Neural cell (in vitro differentiated cells): ENCODE data around the gene LMO7.

Experiments
- POLR2AphosphoS5 ChIP-seq: IDR thresholded peaks from 2 replicates; pipeline ENCODE4 v1.6.1; 2012
- TF ChIP-seq, protein P1 (sequence below): fragments of 450-650 bp; IDR thresholded peaks from 2 replicates; pipeline ENCODE4 v1.5.1; 2014; ENCODE audit warnings: antibody characterized with exemption, mild to moderate bottlenecking, moderate library complexity; ENCODE audit not compliant: poor library complexity, severe bottlenecking
- TF ChIP-seq, protein P2 (sequence below): IDR thresholded peaks from 2 replicates; pipeline ENCODE4 v1.6.1; 2012; ENCODE audit warnings: borderline replicate concordance

DNA sequence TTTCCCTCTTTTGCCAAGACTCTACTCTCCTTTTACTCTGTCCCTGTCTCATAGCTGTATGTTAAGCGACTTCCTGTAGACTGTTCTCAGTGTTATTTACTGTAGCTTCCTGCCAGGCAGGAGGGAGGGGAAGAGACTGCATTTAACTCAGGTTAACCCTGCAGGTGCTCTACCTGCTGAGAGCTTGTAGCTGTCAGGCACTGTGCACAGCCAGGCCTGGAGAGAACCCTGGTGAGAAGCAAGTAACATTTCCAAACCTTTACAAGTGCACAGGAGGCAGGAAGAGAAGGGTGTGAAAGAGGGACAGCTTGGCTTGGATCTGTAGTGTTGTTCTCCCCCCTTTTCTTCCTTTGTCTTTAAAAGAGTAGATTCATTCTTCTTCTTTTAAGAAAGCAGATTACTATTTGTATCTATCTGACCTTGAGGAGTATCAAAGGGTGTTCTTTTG, 167.1 kb downstream of the LMO7 start:
- TF ChIP-seq, protein P1, sequence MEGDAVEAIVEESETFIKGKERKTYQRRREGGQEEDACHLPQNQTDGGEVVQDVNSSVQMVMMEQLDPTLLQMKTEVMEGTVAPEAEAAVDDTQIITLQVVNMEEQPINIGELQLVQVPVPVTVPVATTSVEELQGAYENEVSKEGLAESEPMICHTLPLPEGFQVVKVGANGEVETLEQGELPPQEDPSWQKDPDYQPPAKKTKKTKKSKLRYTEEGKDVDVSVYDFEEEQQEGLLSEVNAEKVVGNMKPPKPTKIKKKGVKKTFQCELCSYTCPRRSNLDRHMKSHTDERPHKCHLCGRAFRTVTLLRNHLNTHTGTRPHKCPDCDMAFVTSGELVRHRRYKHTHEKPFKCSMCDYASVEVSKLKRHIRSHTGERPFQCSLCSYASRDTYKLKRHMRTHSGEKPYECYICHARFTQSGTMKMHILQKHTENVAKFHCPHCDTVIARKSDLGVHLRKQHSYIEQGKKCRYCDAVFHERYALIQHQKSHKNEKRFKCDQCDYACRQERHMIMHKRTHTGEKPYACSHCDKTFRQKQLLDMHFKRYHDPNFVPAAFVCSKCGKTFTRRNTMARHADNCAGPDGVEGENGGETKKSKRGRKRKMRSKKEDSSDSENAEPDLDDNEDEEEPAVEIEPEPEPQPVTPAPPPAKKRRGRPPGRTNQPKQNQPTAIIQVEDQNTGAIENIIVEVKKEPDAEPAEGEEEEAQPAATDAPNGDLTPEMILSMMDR: no peak
- TF ChIP-seq, protein P2, sequence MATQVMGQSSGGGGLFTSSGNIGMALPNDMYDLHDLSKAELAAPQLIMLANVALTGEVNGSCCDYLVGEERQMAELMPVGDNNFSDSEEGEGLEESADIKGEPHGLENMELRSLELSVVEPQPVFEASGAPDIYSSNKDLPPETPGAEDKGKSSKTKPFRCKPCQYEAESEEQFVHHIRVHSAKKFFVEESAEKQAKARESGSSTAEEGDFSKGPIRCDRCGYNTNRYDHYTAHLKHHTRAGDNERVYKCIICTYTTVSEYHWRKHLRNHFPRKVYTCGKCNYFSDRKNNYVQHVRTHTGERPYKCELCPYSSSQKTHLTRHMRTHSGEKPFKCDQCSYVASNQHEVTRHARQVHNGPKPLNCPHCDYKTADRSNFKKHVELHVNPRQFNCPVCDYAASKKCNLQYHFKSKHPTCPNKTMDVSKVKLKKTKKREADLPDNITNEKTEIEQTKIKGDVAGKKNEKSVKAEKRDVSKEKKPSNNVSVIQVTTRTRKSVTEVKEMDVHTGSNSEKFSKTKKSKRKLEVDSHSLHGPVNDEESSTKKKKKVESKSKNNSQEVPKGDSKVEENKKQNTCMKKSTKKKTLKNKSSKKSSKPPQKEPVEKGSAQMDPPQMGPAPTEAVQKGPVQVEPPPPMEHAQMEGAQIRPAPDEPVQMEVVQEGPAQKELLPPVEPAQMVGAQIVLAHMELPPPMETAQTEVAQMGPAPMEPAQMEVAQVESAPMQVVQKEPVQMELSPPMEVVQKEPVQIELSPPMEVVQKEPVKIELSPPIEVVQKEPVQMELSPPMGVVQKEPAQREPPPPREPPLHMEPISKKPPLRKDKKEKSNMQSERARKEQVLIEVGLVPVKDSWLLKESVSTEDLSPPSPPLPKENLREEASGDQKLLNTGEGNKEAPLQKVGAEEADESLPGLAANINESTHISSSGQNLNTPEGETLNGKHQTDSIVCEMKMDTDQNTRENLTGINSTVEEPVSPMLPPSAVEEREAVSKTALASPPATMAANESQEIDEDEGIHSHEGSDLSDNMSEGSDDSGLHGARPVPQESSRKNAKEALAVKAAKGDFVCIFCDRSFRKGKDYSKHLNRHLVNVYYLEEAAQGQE: no peak
- TF ChIP-seq POLR2AphosphoS5: peak; percentile 35
